SK-N-SH treated with all-trans-retinoic acid at 6 μM for 48 hours (cell line): ENCODE measurements around the gene ZRSR2.

Experiments
- ATAC-seq: fragments of 200-7000 bp; cut with Tn5 transposase; 3 replicates; pipeline ENCODE4 v1.9.1; 2020; ENCODE audit warnings: mild to moderate bottlenecking, moderate library complexity
- ARNTL ChIP-seq: fragments of 450-650 bp; formaldehyde crosslinking; IDR thresholded peaks from 2 replicates; pipeline ENCODE4 v1.5.0; 2020; ENCODE audit warnings: low read depth, mild to moderate bottlenecking, moderate library complexity, borderline replicate concordance
- BACH2 ChIP-seq: fragments of 250-450 bp; sonication (Bioruptor Pico); IDR thresholded peaks from 2 replicates; pipeline ENCODE4 v1.9.0; 2021; ENCODE audit warnings: mild to moderate bottlenecking, borderline replicate concordance
- ESRRG ChIP-seq: fragments of 250-450 bp; sonication (Bioruptor Pico); IDR thresholded peaks from 2 replicates; pipeline ENCODE4 v1.6.1; 2021; ENCODE audit warnings: mild to moderate bottlenecking
- ISL1 ChIP-seq: fragments of 250-450 bp; sonication (Bioruptor Pico); IDR thresholded peaks from 2 replicates; pipeline ENCODE4 v2.1.2; 2022; ENCODE audit warnings: mild to moderate bottlenecking, moderate library complexity
- PPARA ChIP-seq: fragments of 250-450 bp; sonication (Bioruptor Pico); IDR thresholded peaks from 2 replicates; pipeline ENCODE4 v1.5.0; 2020; ENCODE audit warnings: mild to moderate bottlenecking, borderline replicate concordance
- RARB ChIP-seq: fragments of 250-450 bp; sonication (Bioruptor Pico); IDR thresholded peaks from 2 replicates; pipeline ENCODE4 v1.8.0; 2021; ENCODE audit warnings: mild to moderate bottlenecking, moderate library complexity
- SNAI2 ChIP-seq: fragments of 250-450 bp; sonication (Bioruptor Pico); IDR thresholded peaks from 2 replicates; pipeline ENCODE4 v1.5.0; 2020; ENCODE audit warnings: mild to moderate bottlenecking, moderate library complexity
- TCF4 ChIP-seq: fragments of 250-450 bp; sonication (Bioruptor Pico); IDR thresholded peaks from 2 replicates; pipeline ENCODE4 v1.8.0; 2021; ENCODE audit warnings: mild to moderate bottlenecking, moderate library complexity, borderline replicate concordance
- TOX ChIP-seq: fragments of 250-450 bp; sonication (Bioruptor Pico); IDR thresholded peaks from 2 replicates; pipeline ENCODE4 v1.8.0; 2021; ENCODE audit warnings: mild to moderate bottlenecking, moderate library complexity, borderline replicate concordance
- ZC3H10 ChIP-seq: fragments of 250-450 bp; sonication (Bioruptor Pico); IDR thresholded peaks from 2 replicates; pipeline ENCODE4 v1.5.1; 2021; ENCODE audit warnings: mild to moderate bottlenecking, moderate library complexity
- ZFP3 ChIP-seq: fragments of 250-450 bp; sonication (Bioruptor Pico); IDR thresholded peaks from 2 replicates; pipeline ENCODE4 v1.5.0; 2020; ENCODE audit warnings: mild to moderate bottlenecking, moderate library complexity
- ZNF565 ChIP-seq: fragments of 450-650 bp; formaldehyde crosslinking; conservative IDR thresholded peaks from 2 replicates; pipeline ENCODE4 v1.5.0; 2020; ENCODE audit warnings: low read depth, mild to moderate bottlenecking, moderate library complexity
- ZNF70 ChIP-seq: fragments of 450-650 bp; formaldehyde crosslinking; IDR thresholded peaks from 2 replicates; pipeline ENCODE4 v1.5.0; 2020; ENCODE audit warnings: mild to moderate bottlenecking, moderate library complexity
- ZNF8 ChIP-seq: fragments of 450-650 bp; formaldehyde crosslinking; IDR thresholded peaks from 2 replicates; pipeline ENCODE4 v1.5.0; 2020; ENCODE audit warnings: mild to moderate bottlenecking, moderate library complexity
- TF ChIP-seq, protein P1 (sequence below): fragments of 250-450 bp; sonication (Bioruptor Pico); IDR thresholded peaks from 2 replicates; pipeline ENCODE4 v1.5.0; 2020; ENCODE audit warnings: mild to moderate bottlenecking, moderate library complexity
- TF ChIP-seq, protein P2 (sequence below): fragments of 250-450 bp; sonication (Bioruptor Pico); IDR thresholded peaks from 2 replicates; pipeline ENCODE4 v1.8.0; 2020; ENCODE audit warnings: mild to moderate bottlenecking, moderate library complexity, borderline replicate concordance
- TF ChIP-seq, protein P3 (sequence below): fragments of 250-450 bp; sonication (Bioruptor Pico); IDR thresholded peaks from 2 replicates; pipeline ENCODE4 v1.8.0; 2021; ENCODE audit warnings: low read depth, mild to moderate bottlenecking, moderate library complexity, borderline replicate concordance
- TF ChIP-seq, protein P4 (sequence below): fragments of 250-450 bp; sonication (Bioruptor Pico); IDR thresholded peaks from 2 replicates; pipeline ENCODE4 v1.5.1; 2020; ENCODE audit warnings: low read depth, mild to moderate bottlenecking, moderate library complexity

ZRSR2 gene

DNA sequence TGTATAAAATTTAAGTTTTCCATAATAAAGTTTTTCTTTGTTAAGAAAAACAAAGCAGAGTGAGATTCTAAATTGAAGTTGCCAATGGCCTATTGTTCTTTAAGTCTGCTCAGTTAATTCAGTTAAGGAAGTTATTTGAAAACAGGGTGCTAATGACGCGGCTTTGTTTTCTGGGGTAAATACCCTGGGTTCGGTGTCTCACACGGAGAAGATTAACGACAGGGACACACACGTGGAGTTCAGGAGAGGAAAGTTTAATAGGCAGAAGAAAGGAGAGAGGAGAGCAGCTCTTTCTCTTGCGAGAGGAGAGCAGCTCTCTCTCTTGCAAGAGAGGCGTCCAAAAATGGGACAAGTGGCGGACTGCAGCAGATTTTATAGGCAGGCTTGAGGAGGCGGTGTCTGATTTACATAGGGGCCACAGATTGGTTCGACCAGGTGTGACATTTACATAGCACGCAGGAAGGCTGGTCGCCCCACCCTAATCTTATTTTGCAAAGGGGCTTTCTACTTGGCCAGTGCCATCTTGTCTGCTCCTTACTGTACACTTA, 42.6 kb upstream of the ZRSR2 start:
- ATAC-seq = no peak
- no peak for TF ChIP-seq ZFP3 (CRISPR knock-in tag)

DNA sequence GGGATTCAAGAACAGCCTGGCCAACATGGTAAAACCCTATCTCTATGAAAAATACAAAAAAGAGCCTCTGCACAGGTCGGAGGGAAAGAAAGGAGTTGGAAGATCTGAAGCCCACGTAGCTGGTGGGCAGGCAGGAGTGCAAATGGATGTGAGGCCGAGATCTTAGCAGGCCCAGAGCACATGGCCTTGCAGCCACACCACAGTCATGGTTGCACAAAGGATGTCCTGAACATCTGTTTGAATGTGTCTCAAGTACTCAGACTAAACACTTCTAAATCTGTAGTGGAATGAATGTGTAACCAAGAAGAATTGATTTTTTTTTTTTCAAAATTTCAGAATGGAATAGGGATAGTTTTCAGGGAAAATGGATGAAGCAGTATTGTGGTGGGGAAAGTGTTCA, 41.4 kb upstream of the ZRSR2 start:
- ATAC-seq = no peak
- TF ChIP-seq, protein P1, sequence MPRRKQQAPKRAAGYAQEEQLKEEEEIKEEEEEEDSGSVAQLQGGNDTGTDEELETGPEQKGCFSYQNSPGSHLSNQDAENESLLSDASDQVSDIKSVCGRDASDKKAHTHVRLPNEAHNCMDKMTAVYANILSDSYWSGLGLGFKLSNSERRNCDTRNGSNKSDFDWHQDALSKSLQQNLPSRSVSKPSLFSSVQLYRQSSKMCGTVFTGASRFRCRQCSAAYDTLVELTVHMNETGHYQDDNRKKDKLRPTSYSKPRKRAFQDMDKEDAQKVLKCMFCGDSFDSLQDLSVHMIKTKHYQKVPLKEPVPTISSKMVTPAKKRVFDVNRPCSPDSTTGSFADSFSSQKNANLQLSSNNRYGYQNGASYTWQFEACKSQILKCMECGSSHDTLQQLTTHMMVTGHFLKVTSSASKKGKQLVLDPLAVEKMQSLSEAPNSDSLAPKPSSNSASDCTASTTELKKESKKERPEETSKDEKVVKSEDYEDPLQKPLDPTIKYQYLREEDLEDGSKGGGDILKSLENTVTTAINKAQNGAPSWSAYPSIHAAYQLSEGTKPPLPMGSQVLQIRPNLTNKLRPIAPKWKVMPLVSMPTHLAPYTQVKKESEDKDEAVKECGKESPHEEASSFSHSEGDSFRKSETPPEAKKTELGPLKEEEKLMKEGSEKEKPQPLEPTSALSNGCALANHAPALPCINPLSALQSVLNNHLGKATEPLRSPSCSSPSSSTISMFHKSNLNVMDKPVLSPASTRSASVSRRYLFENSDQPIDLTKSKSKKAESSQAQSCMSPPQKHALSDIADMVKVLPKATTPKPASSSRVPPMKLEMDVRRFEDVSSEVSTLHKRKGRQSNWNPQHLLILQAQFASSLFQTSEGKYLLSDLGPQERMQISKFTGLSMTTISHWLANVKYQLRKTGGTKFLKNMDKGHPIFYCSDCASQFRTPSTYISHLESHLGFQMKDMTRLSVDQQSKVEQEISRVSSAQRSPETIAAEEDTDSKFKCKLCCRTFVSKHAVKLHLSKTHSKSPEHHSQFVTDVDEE = no peak
- TF ChIP-seq, protein P2, sequence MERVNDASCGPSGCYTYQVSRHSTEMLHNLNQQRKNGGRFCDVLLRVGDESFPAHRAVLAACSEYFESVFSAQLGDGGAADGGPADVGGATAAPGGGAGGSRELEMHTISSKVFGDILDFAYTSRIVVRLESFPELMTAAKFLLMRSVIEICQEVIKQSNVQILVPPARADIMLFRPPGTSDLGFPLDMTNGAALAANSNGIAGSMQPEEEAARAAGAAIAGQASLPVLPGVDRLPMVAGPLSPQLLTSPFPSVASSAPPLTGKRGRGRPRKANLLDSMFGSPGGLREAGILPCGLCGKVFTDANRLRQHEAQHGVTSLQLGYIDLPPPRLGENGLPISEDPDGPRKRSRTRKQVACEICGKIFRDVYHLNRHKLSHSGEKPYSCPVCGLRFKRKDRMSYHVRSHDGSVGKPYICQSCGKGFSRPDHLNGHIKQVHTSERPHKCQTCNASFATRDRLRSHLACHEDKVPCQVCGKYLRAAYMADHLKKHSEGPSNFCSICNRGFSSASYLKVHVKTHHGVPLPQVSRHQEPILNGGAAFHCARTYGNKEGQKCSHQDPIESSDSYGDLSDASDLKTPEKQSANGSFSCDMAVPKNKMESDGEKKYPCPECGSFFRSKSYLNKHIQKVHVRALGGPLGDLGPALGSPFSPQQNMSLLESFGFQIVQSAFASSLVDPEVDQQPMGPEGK (CRISPR knock-in tag) = no peak
- TF ChIP-seq SNAI2 (CRISPR knock-in tag) (no peak), ESRRG (CRISPR knock-in tag) (no peak), TOX (CRISPR knock-in tag) (no peak), ZNF8 (no peak), RARB (no peak), TCF4 (CRISPR knock-in tag) (no peak), ZNF565 (no peak), BACH2 (CRISPR knock-in tag) (no peak), ISL1 (CRISPR knock-in tag) (no peak), PPARA (CRISPR knock-in tag) (no peak)
- TF ChIP-seq, protein P3, sequence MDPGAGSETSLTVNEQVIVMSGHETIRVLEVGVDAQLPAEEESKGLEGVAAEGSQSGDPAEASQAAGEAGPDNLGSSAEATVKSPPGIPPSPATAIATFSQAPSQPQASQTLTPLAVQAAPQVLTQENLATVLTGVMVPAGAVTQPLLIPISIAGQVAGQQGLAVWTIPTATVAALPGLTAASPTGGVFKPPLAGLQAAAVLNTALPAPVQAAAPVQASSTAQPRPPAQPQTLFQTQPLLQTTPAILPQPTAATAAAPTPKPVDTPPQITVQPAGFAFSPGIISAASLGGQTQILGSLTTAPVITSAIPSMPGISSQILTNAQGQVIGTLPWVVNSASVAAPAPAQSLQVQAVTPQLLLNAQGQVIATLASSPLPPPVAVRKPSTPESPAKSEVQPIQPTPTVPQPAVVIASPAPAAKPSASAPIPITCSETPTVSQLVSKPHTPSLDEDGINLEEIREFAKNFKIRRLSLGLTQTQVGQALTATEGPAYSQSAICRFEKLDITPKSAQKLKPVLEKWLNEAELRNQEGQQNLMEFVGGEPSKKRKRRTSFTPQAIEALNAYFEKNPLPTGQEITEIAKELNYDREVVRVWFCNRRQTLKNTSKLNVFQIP (CRISPR knock-in tag) = no peak
- TF ChIP-seq, protein P4, sequence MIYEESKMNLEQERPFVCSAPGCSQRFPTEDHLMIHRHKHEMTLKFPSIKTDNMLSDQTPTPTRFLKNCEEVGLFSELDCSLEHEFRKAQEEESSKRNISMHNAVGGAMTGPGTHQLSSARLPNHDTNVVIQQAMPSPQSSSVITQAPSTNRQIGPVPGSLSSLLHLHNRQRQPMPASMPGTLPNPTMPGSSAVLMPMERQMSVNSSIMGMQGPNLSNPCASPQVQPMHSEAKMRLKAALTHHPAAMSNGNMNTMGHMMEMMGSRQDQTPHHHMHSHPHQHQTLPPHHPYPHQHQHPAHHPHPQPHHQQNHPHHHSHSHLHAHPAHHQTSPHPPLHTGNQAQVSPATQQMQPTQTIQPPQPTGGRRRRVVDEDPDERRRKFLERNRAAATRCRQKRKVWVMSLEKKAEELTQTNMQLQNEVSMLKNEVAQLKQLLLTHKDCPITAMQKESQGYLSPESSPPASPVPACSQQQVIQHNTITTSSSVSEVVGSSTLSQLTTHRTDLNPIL (CRISPR knock-in tag) = no peak

DNA sequence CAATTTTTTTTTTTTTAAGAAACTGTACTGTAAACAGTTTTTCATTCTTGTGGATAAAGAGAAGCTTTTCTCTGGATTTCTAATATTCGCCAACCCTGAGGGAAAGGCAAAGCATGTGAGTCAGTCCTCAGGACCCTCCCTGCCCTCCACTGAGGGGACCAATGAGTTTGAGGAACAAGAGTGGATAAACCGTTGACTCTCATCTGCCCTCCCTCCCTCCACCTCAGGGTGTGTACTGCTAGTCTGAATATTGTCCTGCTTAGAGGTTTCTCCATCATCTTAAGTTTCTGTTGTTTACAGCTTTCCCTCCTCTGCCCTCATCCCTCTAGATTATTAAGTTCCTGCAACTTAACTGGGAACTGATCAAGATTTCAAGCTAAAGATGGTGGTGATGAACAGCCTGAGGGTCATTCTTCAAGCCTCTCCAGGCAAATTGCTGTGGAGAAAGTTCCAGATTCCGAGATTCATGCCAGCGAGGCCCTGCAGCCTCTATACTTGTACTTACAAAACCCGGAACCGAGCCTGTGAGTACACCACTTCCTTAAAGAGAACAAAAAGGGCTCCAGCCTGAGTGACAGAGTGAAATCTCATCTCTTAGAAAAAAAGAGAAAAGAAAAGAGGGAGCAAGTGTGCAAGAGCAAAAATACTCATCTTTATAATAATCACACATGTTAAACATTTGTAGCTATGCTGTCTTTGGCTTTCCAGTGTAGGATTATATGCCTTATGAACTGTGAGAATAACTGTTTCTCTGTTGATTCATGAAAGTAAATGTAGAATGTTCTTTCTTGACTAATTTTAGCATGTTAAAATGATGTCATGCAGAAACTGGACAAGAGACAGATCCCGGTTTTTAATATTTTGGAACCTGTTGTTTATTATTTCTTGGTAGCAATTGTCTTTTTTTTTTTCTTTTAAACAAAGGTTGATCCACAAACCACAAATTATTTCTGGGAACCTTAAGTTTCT, 40.4 kb upstream of the ZRSR2 start:
- ATAC-seq = no peak
- no peak for TF ChIP-seq TCF4 (CRISPR knock-in tag)
- TF ChIP-seq ZNF70 = no peak
- TF ChIP-seq ZC3H10 = no peak
- no peak for TF ChIP-seq ESRRG (CRISPR knock-in tag)
- no peak for TF ChIP-seq ARNTL (CRISPR knock-in tag)
- no peak for TF ChIP-seq TOX (CRISPR knock-in tag)
- no peak for TF ChIP-seq PPARA (CRISPR knock-in tag)
- TF ChIP-seq, protein P3 (CRISPR knock-in tag) = no peak
- TF ChIP-seq ISL1 (CRISPR knock-in tag) = no peak
